Keratinocyte (primary cell): ENCODE results near the gene ADCY4.

Experiments used
- CTCF ChIP-seq, 3 experiments: IDR thresholded peaks in 1 of 3; conservative IDR thresholded peaks in 1 of 3; optimal IDR thresholded peaks in 1 of 3; 2 replicates in 2 of 3; 3 replicates in 1 of 3; pipeline versions ENCODE3 to v1.5.1; 2011; ENCODE audit warnings: low read length in 3 of 3, mild to moderate bottlenecking in 3 of 3, moderate library complexity in 2 of 3, control low read depth in 1 of 3, inconsistent platforms in 1 of 3; ENCODE audit not compliant: insufficient read depth in 2 of 3; ENCODE audit errors: extremely low read depth in 1 of 3
- EZH2 ChIP-seq: IDR thresholded peaks from one replicate; pipeline ENCODE4 v1.6.1; 2012; ENCODE audit warnings: inconsistent platforms, mild to moderate bottlenecking, low read length, moderate library complexity

- peak; percentile 40 to 66 (median 63) for TF ChIP-seq CTCF (optimal IDR thresholded peaks at IDR 0.05 in 1 of 3, IDR thresholded peaks at IDR 0.05 in 1 of 3, conservative IDR thresholded peaks at IDR 0.05 in 1 of 3; ENCODE audit: extremely low read depth in 1 of 3, insufficient read depth in 2 of 3, low read length in 3 of 3)
- no peak for TF ChIP-seq EZH2
These were observed 61.4 kb downstream of the ADCY4 start for GRCh38 chr14:24273422-24273998.
